NCI-H1417 treated with DMSO at 0.1 percent for 48 hours (cell line): ENCODE measurements around the gene POLR2I.
"Not testable (repeated sequence)": the region's sequence is repeated elsewhere in the genome, so short reads cannot be mapped to it uniquely, and the experiment has no call there.

Experiments
- DNase-seq: peaks from one replicate; lab custom pipeline; 2025; lab: John Stamatoyannopoulos, UW

POLR2I gene

DNA sequence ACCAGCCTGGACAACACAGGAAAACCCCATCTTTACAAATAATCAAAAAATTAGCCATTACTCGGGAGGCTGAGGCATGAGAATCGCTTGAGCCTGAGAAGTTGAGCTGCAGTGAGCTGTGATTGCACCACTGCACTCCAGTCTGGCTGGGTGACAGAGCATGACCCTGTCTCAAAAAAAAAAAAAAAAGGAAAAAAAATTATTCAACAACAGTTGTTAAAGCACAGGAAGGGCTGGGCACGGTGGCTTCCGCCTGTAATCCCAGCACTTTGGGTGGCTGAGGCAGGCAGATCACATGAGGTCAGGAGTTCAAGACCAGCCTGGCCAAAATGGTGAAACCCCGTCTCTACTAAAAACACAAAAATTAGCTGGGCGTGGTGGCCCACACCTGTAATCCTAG, 16.5 kb upstream of the POLR2I start:
- DNase-seq, result not testable (repeated sequence)

DNA sequence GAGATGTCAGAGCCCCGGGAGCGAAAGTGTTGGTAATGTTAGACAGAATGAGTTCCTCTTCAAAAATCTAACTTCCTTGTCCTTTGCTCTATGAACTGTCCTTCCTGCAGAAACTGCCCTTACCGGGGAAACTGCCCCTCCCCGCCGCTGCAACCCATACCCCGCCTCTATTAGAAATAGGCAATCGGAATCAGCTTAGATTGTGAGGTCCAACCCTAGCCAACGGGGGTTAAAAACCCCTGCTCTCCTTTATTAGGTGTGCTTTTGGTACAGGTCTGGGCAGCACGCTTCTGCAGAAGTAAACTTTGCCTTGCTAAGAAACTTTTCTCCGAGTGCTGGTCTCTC, 13.7 kb upstream of the POLR2I start:
- no peak for DNase-seq

DNA sequence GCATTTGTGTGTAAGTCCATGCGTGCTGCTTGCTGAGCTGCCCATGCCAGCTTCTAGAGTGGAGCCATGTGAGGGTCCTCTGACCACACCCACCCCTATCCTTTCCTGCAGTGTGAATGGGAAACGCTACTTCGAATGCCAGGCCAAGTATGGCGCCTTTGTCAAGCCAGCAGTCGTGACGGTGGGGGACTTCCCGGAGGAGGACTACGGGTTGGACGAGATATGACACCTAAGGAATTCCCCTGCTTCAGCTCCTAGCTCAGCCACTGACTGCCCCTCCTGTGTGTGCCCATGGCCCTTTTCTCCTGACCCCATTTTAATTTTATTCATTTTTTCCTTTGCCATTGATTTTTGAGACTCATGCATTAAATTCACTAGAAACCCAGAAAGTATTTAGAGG, 10.9 kb upstream of the POLR2I start:
- no peak for DNase-seq

DNA sequence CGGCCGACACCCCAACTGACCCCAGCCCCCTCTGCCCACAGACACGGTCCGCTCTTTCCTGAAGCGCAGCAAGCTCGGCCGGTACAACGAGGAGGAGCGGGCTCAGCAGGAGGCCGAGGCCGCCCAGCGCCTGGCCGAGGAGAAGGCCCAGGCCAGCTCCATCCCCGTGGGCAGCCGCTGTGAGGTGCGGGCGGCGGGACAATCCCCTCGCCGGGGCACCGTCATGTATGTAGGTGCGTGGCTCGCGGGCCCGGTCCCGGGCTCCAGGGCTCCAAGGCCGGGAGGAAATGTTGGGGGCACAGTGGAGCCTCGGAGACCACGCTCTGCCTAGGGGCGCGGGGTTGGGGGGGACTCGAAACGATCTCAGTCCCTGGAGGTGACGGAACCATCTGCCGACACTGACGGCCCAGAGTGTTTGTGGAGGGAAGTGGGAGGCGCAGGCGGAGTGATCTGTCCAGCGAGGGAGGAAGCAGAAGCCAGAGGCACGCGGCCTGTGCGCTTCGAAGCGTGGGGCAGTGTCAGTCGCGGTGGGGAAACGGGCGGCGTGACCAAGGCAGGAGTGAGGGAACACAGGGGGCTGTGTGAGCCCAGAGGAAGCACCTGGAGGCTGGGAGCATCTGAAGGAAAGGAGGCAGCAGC, 6.9 kb upstream of the POLR2I start:
- no peak for DNase-seq

DNA sequence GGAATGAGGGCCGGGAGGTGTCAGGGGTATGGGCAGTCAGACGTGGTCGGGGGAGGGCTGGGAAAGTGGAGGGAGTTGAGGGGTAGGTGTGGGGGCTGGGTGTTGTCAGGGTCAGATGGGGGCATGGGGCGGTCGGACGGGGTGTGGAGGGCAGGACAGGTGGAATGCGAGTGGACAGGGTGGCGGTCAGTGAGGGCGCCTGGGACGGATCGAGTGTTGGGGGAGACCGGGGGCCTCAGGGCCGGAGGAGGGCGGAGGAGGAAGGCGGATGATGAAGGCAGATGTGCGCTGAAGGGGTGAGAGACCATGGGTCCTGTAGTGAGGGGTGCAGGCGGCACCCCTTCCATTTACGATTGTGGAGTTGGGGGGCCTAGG, 6.3 kb upstream of the POLR2I start:
- DNase-seq, result no peak

DNA sequence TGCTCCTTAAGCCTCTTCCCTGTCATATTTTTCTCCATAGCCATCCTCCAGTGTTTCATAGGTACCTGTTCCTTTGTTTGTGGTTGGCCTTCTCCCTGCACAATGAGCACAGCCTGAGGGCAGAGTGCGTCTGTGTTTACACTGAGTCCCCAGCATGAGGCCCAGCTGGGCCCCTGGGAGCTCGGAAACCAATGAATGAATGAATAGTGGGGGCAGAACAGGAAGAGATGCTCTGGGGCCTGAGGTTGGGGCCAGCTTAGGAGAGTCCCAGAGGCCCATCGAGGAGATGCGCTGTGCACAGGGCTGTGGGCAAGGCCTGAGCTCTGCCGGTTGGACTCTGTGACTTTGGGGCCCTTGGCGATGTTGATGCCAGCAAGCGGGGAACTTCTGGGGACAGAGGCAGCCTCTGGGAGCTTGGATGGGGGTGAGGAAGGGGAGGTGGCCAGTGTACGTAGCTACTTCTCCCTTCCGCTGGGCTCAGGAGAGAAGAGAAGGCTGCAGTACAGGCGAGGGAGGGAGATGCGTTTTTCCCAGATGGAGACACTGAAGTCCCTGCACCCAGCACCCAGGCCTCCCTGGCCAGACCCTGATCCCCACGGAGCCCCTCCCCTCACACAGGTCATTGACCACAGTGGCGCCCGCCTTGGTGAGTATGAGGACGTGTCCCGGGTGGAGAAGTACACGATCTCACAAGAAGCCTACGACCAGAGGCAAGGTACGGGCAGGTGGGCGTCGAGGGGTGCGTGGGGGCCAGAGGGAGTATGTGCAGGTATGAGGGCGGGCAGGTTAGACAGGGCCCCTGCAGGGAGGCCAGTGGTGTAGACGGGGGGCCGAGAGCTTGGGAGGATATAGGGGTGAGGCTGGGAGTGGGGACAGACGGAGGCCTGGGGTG, 5.7 kb upstream of the POLR2I start:
- peak; percentile 6 for DNase-seq

DNA sequence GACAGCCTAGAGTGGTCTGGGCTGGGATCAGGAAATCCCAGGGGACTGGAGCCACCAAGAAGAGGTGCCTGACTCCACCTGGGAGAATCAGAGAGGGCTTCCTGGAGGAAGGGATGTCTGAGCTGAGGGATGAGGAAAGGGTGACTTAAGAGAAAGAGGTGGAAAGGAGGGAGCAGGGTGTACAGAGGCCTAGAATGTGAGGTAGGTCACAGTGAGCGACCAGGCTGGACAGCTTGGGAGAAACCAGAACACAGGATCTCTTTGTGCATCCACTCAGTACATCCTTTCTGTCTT, 1.6 kb upstream of the POLR2I start:
- DNase-seq, result no peak

DNA sequence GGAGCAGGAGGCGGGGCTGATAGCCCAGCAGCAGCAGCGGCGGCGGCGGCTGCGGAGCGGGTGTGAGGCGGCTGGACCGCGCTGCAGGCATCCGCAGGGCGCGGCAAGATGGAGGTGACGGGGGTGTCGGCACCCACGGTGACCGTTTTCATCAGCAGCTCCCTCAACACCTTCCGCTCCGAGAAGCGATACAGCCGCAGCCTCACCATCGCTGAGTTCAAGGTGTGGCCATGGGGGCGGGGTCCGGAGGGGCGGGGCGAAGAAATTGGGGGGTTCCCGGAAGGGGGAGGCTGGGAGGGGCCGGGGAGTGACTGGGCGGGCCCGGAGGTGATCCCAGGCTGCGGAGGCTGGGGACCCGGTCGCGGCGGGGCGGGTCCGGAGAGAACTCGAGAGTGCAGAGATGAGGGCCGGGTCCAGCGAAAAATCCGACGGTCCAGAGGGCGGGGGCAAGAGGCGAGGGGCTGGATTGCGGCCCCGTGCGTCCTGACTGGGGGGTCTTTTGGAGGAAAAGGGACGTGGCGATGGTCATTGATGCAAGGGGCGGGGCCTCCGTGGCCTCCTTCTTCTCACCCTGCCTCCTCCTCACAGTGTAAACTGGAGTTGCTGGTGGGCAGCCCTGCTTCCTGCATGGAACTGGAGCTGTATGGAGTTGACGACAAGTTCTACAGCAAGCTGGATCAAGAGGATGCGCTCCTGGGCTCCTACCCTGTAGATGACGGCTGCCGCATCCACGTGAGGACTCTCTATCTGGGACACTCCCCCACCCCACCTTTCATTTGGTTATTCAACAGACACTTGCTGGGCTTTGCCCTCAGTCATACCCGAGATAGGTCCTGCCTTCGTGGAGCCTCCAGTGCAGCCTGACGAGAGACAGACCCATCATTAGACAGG, 1.0 kb upstream of the POLR2I start, which contains the start of gene TBCB:
TSS of gene TBCB (plus strand) at position 16 of the 891 bp plus-strand sequence. CDS start at position 109, 93 bp downstream.
- DNase-seq, result no peak

DNA sequence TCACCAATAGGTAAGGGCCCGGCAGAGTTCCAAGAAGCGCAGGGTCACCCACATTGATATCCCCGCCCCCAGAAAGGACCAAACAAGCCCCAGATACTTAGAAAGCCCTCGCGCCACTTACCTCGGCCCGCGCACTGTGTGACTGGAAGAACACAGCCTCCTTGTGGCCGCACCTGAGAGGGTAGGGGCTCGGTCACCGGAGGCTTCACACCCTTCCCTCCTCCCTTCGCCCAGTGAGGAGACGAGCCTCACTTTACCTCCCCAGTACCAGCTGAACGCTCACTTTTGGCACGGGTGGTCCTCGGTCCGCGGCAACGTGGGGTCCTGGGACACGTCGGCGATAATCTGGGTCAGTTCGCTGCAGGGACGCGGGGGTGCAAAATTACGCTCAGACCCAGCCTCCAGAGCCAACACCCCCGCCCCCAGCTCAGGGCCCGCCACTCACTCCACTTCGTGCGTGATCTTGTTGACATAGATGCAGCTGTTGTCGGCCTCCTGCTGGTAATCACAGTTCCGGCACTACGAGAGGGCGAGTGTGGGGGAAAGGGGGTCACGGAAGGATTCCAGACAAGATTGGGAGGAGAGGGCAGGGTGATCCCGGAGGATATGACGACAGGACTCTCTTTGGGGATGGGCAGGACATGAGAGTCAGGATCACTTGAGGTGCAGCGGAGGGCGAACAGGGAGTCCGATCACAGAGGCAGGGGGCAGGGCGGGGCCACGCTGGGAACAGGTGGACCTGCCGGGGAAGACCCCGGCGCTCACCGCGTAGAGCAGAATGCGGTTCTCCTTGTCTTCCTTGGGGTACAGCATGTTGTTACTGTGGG, 568 bp downstream of the POLR2I start:
- no peak for DNase-seq

DNA sequence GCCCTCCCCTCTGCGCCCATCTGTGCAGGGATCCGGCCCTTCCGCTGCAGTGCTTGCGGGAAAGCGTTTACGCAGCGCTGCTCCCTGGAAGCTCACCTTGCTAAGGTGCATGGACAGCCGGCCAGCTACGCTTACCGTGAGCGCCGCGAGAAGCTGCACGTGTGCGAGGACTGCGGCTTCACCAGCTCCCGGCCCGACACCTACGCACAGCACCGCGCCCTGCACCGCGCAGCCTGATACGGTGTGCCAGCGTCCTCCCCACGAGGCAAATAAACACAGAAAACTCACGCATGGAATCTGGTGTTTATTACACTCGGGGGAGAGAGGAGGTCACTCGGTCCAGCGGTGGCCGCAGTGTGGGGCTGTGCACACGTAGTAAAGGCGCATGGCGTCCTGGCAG, 1.2 kb downstream of the POLR2I start:
- DNase-seq, result no peak

DNA sequence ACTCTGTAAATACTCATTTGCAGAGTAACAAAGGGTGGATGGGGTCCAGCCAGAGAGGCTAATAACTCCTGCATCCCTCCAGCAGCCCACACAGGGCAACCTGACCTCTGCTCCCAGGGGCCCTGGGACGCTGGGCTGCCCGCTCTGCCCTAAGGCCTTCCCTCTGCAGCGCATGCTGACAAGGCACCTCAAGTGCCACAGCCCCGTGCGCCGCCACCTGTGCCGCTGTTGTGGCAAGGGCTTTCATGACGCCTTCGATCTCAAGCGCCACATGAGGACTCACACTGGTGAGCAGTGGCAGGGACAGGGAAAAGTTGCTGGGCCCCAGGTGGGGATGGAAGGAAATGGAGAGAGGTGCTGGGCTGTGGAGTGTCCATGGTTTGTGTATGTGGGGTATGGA, 2.0 kb downstream of the POLR2I start:
- DNase-seq, result no peak

DNA sequence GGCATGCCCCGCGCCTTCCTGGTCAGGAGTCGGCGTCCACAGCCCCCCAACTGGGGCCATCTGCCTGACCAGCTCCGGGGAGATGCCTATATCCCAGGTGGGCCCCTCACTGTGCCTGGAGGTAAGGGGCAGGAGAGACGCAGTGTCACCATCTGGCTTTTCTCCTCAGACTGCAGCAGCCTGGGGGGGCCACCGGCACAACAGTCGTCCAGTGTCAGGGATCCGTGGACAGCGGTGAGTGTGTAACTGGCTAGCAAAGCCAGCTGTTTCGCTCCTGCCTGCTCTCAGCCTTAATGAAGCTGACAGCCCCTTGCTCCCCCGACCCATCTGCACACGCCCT, 3.5 kb downstream of the POLR2I start:
- no peak for DNase-seq

DNA sequence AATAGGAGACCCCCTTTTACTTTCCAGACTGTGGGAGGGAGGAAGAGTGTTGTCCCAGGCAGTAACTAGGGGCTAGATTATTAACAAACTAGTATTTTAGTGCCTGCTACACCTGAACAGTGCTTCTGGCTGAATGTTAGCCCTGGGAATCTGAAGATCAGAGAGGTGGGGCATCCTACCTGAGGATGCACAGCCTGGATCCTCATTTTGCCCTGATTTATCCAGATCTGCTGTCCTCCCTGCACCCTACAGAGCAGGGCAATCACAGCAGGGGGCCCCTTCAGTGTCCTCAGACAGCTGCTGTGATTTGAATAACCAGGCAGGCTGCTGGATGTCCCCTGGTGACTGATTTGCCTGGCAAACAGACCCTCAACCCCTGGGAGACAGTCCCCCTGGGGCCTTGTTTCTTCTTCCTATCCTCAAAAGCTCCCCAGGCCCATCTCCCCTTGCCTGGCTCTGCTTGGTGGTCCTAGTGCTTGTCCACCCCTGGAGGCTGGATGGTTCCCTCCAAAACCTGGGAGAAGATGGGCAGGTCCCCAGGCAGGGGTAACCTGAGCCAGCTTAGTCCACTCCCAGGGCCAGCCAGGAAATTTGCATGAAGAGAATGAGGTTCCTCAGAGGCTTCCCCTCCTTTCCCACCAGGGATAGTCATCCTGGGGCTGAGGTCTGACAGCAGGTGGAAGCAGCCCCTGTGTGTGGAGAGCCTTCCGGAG, 4.0 kb downstream of the POLR2I start, which contains the start of gene OVOL3:
TSS of gene OVOL3 (plus strand) at position 657 of the 713 bp plus-strand sequence. CDS start 60 bp downstream, outside the sequence.
- no peak for DNase-seq

DNA sequence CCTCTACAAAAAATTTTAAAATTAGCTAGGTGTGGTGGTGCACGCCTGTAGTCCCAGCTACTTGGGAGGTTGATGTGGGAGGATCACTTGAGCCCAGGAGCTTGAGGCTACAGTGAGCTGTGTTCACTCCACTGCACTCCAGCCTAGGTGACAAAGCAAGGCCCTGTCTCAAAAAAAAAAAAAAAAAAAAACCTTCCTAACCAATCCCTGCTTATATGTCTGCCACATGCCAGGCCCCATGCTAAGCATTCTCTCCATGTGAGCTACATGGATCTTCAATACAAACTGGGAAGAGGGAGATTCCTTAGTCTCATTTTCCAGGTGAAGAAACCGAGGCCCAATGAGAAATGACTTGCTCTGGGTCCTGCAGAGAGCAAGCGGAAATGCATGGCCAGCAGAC, 6.0 kb downstream of the POLR2I start:
- DNase-seq, result no peak

DNA sequence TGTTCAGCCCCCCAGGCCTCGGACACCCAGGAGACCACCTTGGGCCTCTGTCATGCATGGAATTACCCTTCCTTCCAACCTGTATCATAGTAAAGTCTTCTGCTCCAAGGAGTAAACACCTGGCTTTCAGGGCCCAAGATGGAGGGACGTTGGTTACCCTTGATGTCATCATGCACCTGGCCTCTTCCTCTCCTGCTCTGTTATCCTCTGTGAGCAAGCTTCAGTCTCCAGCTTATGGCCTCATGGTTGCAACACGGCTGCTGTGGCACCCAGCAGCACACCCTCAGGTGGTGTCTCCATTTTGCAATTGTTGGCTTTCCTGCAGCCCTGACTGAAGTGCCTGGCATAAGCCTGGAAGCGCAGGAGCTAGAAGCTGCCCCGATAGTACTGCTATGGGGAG, 7.7 kb downstream of the POLR2I start:
- DNase-seq, result no peak

DNA sequence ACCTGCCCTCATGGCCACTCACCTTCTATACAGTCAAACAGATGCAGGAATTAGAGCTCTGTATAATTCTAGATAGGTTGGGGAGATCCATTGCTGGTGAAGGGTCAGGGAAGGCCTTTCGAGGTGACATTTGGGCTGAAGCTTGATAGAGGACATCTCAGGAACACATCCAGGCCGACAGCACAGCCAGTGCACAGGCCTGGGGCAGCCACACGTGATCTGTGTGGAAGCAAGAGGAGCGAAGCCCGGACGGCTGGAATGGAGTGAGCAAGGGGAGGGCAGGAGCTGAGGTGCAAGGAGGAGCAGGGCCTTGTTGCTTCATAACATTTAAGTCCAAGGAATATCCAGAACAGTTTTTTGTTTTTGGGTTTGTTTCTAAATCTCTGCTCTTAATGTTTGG, 8.2 kb downstream of the POLR2I start:
- no peak for DNase-seq

DNA sequence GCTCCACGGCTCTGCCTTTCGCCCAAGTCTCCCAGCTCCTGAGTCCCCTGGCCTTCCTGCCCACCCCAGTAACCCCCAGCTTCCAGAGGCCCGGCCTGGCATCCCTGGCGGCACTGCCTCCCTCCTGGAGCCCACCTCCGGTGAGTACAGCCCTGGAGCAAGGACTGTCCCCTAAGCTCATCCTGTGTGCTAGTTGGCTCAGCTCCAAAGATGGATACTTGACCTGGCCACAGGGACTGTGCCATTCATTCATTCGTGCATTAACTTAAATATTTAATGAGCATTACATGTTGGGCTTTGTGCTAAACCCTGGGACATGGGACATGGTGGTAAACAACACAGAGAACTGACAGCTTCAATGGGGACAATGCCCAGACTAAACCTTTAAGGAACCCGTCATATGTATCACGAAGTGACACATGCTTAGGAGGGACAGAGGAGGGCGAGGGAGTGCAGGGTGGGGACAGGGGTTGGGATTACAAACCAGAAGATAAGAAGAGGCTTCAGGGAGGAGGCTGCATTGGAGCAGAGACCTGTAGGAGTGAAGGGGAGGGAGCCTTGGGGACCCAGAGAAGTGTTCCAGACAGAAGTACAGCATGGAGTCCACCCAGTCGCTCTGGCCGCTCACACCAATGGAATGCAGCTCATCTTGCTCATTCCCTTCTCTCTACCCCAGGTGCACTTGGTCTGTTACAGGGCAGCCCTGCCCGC, 10.7 kb downstream of the POLR2I start:
- DNase-seq, result no peak

DNA sequence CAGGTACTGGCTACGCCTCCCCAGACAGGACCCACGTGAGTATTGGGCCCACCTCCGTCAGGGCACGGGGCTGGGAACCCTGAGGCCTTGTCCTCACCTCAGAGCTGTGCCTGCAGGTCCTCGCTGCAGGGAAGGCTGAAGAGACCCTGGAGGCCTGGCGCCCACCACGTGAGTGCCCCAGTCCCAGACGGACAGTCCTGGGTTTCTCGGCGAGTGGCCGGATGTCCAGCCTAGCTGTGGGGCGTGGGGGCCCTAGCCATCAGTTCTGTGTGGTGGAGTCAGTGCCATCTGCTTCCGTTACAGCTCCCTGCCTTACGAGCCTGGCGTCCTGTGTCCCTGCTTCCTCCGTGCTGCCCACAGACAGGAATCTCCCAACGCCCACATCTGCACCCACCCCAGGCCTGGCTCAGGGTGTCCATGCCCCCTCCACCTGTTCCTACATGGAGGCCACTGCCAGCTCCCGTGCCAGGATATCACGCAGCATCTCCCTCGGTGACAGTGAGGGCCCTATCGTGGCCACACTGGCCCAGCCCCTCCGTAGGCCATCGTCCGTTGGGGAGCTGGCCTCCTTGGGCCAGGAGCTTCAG, 11.5 kb downstream of the POLR2I start:
- DNase-seq, result no peak

DNA sequence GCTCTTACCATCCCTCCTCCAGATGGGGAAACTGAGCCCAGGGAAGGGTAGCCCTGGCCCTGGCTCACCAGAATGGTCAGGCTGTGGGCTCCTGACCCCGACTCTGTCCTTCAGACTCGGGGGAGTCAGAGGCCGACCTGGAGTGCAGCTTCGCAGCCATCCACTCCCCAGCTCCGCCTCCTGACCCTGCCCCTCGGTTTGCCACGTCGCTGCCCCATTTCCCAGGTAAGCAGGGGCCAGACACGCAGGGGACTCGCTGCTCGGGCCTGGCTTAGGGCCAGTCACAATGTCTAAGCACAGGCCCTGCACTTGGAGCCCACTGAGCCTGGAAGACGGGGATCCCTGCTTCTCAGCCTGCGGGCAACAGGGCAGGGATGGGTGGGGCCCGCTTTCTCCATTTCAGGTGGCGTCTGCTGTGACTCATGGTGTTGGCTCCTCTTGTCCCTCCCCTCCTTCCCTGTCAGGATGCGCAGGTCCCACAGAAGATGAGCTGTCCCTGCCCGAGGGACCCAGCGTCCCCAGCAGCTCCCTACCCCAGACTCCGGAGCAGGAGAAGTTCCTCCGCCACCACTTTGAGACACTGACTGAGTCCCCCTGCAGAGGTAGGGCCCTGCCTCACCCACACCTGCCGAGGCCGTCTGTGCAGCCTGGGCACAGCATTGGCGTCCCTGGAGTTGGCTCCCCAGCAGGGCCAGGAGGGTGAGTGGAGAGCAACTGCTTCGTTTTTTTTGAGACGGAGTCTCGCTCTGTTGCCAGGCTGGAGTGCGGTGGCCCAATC, 12.9 kb downstream of the POLR2I start:
- DNase-seq, result no peak
